NCI-H82 treated with DMSO at 0.1 percent for 48 hours (cell line): ENCODE data around the gene TTC39C.
A peak's percentile ranks its signal among the peaks of the same experiment; 100 is the strongest.
"Not testable (repeated sequence)": the region's sequence is repeated elsewhere in the genome, so short reads cannot be mapped to it uniquely, and the experiment has no call there.

Experiments used
- DNase-seq: peaks from one replicate; lab custom pipeline; 2025; ENCODE audit not compliant: unreplicated experiment; lab: John Stamatoyannopoulos, UW

Gene TTC39C

DNA sequence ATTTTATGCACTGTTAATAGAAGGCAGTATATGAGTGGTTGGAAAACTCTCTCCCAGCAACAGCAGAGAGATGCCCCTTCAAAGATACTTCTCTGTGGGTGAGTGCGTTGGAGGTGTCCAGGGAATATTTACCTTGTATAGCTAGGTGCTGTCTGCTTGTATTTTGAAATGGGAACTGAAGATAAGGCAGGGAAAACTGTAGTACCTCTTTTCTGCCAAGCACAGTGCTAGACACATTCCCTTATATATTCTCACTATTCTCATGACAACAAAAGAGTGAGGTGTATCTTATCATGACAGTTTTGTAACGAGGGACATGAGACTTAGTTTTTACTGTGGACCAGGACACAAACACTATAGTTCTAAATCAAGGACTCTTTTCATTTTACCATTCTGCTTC, 2.1 kb downstream of the TTC39C start:
- no peak for DNase-seq

DNA sequence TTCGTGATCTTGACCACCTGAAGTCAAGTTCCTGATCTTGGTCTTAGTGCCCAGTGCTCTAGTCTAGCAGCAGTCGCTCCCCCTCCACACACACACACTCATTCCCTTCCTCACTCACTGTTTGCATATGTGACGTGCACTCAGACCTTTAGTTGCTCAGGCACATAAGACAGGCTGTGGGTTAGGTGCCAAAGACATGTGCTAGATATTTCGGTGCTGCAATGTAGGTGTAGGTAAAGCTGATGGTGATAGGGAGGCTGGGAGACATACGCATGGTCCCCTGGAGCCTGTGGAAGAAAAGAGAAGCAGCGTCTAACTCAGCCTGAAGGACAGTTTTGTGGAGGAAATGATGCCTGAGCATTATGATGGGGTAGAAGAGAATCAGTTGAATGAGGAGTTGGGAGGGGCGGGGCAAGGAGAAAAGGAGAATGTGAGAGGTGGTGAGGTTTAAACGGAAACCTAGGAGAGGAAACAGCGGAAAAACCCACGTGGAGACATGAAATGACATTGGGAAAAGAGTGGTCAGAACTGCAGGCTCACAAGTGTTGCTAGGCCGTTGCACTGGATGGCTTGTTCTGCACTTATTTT, 3.8 kb downstream of the TTC39C start:
- no peak for DNase-seq

DNA sequence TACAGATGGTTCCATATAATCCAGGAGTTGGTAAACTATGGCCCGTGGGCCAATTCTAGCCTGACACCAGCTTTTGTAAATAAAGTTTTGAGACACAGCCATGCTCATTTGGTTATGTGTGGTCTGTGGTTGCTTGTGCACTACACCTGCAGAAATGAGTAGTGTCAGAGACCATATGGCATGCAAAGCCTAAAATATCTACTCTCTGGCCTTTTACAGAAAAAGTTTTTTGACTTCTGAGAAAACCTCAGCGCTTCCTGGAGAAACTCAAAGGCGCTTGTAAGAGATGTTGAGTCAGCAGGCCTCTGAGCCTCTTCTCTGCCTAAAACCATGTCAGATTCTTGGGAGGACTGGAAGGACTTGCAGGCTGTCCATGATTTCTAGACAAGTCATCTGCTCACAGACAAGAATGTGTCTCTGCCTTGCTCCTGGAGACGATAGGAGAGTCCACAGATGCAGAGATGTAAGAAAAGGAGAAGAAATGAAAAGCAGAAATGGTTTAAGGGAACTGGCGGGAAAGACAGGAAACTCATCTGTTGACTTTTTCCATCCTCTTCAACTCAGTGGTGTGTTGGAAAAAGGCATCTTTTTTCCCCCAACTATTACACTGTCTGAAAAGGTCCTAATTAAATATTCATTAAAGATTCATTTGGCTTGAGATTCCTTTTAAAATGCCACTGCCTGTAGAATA, 5.2 kb downstream of the TTC39C start:
- no peak for DNase-seq

DNA sequence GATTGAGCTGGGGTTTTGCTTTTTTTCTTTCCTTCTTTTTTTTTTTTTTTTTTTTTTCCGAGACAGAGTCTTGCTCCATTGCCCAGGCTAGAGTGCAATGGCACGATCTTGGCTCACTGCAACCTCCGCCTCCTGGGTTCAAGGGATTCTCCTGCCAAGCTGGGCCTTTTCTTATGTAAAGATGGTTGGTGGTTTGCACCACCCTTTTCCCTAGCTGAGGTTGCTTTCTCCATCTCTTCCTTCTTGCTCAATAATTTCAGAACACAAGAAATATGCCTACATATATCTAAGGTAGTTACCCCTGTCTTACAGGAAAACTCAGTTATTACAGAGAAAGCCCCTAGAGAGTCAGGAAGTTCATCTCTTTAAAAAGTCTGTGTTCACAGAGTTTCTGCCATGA, 7.0 kb downstream of the TTC39C start:
- no peak for DNase-seq

DNA sequence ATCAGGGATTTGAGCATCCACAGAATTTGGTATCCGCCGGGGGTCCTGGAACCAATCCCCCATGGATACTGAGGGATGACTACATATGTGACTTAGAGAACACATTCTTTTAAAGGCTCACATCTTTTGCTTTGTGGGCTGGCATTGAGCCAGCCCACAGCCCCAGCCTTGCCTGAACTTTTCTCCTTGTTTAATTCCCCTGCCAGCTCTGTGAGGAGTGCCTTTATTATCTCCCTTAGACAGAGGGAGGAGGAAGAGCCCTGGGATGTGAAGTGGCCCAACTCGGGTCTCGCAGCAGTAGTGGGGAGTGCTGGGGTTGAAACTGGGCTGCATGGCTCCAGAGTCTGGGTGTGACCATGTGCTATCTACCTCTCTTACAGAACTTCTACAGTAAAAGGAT, 7.6 kb downstream of the TTC39C start:
- no peak for DNase-seq

DNA sequence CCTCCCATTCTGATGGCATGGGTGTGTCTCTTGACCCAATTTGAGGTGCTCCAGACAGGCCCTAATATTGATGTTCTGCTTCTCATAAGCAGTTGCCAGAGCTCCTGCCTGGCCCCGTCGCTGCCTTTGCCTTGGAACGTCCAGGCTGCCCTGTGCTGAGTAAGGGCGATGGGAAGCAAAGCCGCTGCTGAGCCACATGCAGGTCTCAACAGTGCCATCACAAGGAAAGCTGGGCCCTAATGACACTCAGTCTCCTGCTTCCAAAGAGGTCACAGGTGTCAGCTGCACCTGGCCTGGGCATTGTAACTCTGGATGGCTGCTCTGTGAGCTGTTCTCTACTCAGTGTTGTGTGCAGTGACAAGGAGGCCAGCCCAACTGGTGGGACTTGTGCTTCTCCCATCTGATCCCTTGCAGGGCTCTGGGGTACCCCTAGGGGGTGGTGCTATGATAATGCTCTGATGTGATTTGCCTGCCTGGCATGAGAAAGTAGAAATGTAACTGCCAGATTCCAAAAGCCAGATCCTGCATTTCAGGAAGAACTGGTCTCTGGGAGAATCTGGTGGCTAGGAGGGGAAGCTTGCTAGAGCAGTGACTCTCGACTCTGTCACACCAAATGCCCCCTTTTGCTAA, 8.7 kb downstream of the TTC39C start:
- DNase-seq, result no peak

DNA sequence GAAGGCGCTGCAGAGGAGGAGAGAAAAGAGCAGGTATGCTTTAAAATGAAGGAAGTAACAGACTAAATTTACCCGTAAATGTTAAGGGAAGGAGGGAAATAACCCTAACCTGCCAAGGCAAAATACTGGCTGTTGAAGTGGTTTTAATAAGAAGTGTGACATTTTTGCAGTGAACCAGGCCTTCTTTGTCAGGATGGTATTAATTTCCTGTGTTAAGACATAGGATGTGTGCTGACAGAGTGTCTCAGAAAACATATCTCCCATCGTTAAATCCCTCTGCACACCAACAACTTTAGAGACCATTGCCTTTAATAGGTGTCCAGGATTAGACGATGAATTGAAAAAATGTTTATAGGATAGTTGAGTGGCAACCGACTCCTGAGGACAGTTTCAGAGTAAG, 9.9 kb downstream of the TTC39C start:
- DNase-seq, result no peak

DNA sequence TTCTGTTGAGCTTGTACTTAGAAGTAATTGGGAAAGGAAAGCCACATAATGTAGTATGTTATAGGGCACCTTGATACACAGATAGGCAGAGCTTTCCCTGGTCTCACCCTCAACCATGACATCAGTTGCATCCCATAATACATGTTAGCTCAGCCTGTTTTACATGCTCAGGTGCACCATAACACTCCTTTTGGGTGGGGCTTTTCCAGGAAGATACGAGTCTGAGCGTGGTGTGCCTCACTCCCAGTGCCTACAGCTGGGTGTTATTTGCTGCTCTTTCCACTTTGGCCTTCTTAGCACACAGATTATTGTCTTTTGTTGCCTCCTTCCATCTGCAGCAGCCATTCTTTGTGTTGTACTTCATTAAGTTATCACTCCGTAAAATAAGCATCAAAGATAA, 11.9 kb downstream of the TTC39C start:
- DNase-seq, result no peak

DNA sequence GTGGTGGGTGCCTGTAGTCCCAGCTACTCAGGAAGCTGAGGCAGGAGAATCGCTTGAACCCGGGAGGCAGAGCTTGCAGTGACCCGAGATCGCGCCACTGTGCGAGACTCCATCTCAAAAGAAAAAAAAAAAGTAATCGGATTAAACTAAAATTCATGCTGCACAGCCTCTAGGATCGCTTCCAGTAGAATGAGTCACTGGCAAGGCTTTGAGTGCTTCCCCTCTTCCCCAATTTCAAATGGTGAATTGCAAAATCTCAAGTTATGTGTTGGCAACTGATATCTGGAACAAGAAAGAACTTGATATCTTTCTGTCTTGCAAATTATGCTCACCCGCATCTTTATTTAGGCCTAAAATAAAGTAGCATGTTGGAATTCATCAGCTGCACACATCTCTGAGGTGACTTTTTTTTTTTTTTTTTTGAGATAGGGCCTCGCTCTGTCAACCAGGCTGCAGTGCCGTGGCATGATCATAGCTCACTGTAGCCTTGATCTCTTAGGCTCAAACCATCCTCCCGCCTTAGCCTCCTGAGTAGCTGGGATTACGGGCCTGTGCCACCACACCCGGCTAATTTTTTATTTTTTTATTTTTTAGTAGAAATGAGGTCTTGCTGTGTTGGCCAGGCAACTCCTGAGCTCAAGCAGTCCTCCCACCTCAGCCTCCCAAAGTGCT, 12.7 kb downstream of the TTC39C start:
- DNase-seq, result no peak

DNA sequence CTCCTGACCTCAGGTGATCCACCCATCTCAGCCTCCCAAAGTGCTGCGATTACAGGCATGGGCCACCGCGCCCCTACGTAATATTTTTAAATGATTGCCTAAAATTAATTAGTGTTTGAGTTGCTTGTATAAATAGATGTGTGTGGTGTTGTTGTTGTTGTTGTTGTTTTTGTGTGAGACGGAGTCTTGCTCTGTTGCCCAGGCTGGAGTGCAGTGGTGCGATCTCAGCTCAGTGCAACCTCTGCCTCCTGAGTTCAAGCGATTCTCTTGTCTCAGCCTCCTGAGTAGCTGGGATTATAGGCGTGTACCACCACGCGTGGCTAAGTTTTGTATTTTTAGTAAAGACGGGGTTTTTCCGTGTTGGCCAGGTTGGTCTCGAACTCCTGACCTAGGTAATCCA, 14.4 kb downstream of the TTC39C start:
- DNase-seq, result not testable (repeated sequence)

DNA sequence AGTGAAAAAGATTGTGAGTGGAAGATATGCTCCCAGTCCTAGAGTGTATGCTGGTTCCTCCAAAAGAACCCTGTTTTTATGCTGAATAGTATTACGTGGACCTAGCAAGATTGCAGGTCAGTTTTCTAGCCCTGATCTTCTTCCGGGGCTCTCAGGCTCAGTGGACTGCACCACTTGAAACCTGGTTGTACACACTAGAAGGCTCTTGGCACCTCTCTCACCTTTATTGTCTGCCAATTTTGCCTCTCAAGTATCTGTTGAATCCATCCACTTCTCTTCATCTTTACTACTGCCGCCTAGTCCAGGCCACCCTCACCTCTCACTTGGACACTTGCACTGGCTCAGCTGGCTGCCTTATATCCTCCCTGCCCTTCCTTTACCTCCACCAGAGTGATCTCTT, 16.8 kb downstream of the TTC39C start:
- no peak for DNase-seq

DNA sequence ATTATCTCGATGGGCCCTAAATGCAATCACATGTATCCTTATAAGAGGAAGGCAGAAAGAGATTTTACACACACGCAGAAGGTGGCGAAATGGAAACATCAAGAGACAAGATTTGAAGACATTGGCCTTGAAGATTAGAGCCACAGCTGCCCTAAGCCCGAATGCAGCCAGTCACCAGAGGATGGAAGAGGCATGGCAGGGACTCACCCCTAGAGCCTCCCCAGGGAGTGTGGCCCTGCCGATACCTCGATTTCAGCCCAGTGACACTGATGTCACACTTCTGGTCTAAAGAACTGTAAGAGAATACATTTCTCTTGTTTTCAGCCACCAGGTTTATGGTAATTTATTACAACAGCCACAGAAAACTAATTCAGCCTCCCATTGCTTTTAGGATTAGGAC, 17.4 kb downstream of the TTC39C start:
- DNase-seq, result peak; percentile 89

DNA sequence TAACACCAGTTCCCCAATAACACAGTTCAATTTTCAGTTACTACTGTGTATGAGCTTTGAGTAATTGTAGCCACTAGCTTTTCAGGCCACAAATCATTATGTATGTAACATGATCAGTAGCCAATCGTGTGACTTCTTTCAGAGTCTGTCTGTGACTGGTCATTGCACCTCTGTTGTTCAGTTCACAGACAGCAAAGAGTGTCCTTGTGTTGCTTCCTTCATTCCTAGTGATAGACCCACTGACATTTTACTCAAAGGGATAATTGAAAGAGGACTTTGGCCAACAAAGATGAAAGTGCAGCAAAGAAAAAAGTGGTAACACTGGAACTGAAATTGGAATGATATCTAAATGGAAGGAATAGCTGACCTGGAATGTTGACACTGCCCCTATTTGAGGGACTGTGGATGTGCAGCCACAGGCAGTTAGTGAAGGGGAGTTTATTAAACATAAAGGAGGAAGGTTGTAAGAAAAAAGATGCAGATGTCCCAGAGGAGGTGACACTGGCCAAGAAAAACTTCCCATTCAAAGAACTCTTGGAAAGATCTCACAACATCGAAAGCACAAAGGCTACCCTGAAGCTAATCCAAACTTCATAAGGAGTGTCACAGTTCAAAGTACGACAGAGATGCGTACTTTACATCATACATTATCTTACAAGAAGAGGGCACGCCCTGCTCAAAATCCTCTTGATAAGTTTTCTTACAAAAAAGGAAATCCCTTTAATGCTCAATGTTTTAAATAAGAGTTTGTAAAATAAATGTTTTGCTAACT, 19.3 kb downstream of the TTC39C start:
- DNase-seq, result no peak

DNA sequence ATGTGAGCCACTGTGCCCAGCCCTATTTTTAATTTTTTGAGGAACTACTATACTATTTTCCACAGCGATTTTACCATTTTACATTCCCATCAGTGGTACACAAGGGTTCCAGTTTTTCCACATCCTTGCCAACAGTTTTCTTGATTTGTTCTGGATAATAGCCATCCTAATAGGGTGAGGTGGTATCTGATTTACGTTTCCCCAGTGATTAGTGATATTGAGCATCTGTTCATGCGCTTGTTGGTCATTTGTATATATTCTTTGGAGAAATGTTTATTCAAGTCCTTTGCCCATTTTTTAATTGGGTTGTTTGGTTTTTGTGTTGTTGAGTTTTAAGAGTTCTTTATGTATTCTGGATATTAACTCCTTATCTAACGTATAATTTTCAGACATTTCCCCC, 20.8 kb downstream of the TTC39C start:
- no peak for DNase-seq

DNA sequence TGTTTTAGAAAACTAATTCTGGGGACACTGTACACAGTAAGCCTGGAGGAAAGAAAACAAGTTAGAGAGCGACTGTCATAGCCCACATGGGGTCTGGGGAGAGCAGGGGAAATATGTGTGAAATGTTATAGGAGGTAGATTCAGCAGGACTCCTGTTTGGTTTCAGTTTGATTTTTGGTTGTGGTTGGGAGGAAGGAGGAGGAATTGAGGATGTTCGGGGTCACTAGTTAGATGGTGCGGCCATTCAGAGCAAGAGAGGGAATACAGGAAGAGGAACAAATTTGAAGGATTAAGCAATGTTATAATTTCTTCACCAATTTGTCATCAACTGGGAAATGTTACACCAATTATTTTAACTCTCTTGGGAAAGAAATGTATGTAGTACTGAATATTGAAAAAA, 25.1 kb downstream of the TTC39C start:
- DNase-seq, result no peak

DNA sequence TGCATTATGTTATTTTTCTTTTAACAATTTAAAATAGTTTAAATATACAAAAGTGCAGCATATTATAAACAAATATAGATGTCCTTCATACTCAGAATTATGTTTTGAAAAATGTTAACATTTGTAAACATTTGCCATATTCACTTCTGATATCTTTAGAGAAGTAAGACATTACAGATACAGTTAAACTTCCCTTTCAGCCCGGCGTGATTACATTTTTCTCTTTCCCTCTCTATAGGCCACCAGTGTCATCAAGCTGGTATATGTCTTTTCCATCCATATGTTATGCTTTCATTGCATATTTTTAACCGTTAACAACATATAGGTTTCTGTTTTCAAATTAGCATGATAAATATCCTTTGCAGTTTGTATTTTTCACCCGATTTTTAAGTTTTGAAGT, 27.1 kb downstream of the TTC39C start:
- DNase-seq, result no peak

DNA sequence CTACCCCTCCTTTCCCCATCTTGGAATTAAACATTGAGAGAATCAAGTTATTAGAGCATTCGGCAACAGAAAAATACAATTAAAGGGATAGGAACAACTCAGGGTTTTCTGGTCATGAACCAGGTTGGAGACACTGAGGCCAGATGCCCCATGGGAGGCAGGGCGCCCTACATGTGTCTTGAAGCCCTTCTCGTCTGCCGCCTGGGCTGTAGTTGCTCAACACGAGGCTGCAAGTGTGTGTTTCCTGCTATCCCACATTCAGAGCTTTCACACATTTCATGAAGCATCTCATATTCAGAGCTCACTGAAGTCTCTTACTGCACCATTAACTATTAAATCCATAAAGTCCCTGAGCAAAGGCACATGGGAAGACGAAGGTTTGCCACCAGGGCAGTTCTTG, 28.8 kb downstream of the TTC39C start:
- DNase-seq, result no peak

DNA sequence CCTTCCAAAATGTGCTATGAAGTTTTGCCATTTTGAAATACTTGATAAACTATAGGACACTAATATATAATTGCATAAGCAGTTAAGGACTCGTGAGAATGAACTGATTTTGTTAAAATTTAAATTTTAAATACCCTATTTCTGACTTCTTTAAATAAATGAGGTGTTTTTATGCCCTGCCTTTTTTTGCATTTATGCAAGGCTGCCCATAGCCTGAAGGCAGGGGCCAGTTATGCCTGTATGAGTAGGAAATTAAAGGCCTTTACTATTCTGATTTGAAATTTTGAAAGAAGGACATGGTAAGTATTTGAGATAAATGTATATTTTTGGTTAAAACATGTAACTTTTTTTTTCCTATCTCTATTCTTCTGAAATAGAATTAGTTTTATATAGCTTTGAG, 33.7 kb downstream of the TTC39C start:
- no peak for DNase-seq

DNA sequence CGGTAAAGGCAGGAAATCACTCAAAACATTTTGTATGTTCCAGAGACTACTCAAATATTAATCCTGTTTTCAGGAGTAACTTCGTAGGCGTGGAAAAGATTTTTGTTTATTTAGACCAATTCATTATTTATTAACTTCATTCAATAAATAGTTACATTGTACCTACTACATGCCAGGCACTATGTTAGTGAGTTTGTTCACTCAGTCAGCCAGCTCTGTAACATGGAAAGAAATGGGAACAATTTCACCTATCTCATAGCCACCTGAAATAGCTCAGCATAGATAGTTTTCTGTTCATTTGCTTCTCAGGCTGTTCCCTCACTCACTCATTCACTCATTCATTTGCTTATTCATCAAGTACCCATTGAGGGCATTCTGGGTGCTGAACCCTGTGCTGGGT, 34.6 kb downstream of the TTC39C start:
- DNase-seq, result no peak

DNA sequence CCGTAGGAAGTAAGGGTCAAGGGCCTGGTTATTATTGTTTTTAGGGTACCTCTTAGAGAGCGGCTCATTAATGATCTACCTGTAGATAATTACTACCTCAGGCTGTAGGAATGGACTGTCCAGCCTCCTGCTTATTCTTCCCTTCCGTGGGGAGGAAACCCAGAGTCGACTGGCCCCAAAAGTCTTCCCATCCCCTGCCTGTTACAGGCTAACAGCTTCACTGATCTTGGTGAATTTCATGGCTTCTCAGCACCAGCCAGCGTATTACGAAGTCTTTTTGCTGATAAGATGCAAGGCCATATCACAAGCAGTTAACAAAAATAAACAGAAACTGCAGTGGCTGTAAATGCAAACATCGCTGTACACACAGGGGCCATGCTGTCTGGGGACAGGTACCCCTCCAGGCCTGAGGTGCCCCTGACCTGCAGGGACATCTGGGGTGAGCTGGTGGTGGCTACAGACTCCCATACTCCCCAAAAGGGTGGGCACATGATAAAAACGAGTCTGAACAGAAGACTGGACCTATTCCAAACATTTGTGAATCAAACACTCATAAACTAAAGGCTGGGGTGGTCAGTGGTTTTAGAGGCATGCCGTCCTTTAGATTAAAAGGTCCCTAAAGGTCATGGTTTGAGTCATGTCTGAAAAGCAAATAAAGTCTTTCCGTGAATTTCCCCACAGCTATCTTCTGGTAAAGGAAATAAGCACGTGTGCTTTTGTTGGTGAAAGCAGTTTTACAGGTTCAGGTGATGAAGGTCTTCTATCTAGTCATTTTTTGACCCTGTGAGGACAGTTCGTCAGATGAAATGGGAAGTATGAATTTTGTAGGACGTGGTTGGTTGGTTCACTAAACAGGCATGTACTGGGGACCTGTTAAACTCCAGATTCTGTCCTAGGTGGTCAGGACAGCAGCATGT, 36.7 kb downstream of the TTC39C start:
- DNase-seq, result no peak
